Smooth muscle cell (in vitro differentiated cells): ENCODE measurements around the gene TRIO. TPM values are rescaled to one million over a fixed set of nuclear protein-coding genes. Genes with fewer than 3 reads are reported as not detected.

Experiments
- DNase-seq: peaks from one replicate; lab custom pipeline; 2025; ENCODE audit not compliant: unreplicated experiment; lab: John Stamatoyannopoulos, UW
- H2AFZ ChIP-seq: fragments of 200-600 bp; sonication (generic); 2 replicates; pipeline ENCODE4 v1.6.0; 2016; ENCODE audit warnings: antibody characterized with exemption, low read depth, mild to moderate bottlenecking
- H3F3A ChIP-seq: fragments of 200-600 bp; sonication (generic); 2 replicates; pipeline ENCODE4 v1.6.0; 2017; ENCODE audit warnings: antibody characterized with exemption, low read depth
- H3K27ac ChIP-seq: fragments of 200-600 bp; sonication (generic); 2 replicates; pipeline ENCODE4 v1.5.1; 2016; ENCODE audit warnings: low read depth, mild to moderate bottlenecking
- H3K27me3 ChIP-seq: fragments of 200-600 bp; sonication (generic); 2 replicates; pipeline ENCODE4 v1.6.1; 2016; ENCODE audit warnings: low read depth, mild to moderate bottlenecking
- H3K36me3 ChIP-seq: fragments of 200-600 bp; sonication (generic); 2 replicates; pipeline ENCODE4 v1.5.1; 2016; ENCODE audit warnings: low read depth
- H3K4me1 ChIP-seq: fragments of 200-600 bp; sonication (generic); 2 replicates; pipeline ENCODE4 v1.5.1; 2016; ENCODE audit warnings: low read depth
- H3K4me2 ChIP-seq: fragments of 200-600 bp; sonication (generic); 2 replicates; pipeline ENCODE4 v1.6.0; 2016; ENCODE audit warnings: mild to moderate bottlenecking
- H3K4me3 ChIP-seq: fragments of 200-600 bp; sonication (generic); 2 replicates; pipeline ENCODE4 v1.5.1; 2016; ENCODE audit warnings: mild to moderate bottlenecking
- H3K79me2 ChIP-seq: fragments of 200-600 bp; sonication (generic); 2 replicates; pipeline ENCODE4 v1.6.0; 2016; ENCODE audit warnings: low read depth, mild to moderate bottlenecking
- H3K9ac ChIP-seq: fragments of 200-600 bp; sonication (generic); 2 replicates; pipeline ENCODE4 v1.6.0; 2016; ENCODE audit warnings: low read depth
- H3K9me3 ChIP-seq: fragments of 200-600 bp; sonication (generic); replicated peaks from 2 replicates; pipeline ENCODE4 v1.5.1; 2016; ENCODE audit warnings: low read depth
- H4K20me1 ChIP-seq: fragments of 200-600 bp; sonication (generic); 2 replicates; pipeline ENCODE4 v1.6.0; 2016; ENCODE audit warnings: low read depth
- WGBS: methylation state at CpG from one replicate; pipeline ENCODE4 v1.1.7; 2016; ENCODE audit warnings: low lambda C conversion rate; 5-methylcytosine and 5-hydroxymethylcytosine counted together
- polyA plus RNA-seq: library from polyadenylated mRNA; unstranded; fragments of >200 nt; fragmentation: Nextera tagmentation; extraction: Ambion mirVana; gene quantifications from 2 replicates; pipeline ENCODE4 v1.2.1, GENCODE V29; 2016
- total RNA-seq: library from RNA; depleted of rRNA; stranded (reverse); fragments of >200 nt; gene quantifications from 2 replicates; pipeline ENCODE4 v1.2.3, GENCODE V29; 2014
- TF ChIP-seq, protein P1 (sequence below): fragments of 200-600 bp; sonication (generic); IDR thresholded peaks from 2 replicates; pipeline ENCODE4 v1.5.1; 2017; ENCODE audit warnings: borderline replicate concordance, mild to moderate bottlenecking, antibody characterized with exemption; ENCODE audit not compliant: insufficient read depth, poor library complexity, severe bottlenecking

The TRIO gene
- total and polyA plus RNA-seq, 2 experiments from 2014 or later = 10.2 to 118 TPM

- TF ChIP-seq, protein P1, sequence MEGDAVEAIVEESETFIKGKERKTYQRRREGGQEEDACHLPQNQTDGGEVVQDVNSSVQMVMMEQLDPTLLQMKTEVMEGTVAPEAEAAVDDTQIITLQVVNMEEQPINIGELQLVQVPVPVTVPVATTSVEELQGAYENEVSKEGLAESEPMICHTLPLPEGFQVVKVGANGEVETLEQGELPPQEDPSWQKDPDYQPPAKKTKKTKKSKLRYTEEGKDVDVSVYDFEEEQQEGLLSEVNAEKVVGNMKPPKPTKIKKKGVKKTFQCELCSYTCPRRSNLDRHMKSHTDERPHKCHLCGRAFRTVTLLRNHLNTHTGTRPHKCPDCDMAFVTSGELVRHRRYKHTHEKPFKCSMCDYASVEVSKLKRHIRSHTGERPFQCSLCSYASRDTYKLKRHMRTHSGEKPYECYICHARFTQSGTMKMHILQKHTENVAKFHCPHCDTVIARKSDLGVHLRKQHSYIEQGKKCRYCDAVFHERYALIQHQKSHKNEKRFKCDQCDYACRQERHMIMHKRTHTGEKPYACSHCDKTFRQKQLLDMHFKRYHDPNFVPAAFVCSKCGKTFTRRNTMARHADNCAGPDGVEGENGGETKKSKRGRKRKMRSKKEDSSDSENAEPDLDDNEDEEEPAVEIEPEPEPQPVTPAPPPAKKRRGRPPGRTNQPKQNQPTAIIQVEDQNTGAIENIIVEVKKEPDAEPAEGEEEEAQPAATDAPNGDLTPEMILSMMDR = no peak
- no peak for DNase-seq
- peaks cover 86% of the 10 kb centered on the region for H3K79me2 ChIP-seq
- no peak overlapping the region for H3K4me3 ChIP-seq
- peaks cover 53% of the 10 kb centered on the region for H3F3A ChIP-seq
- 71% methylated on average over 1 of the region's 1 CpG for WGBS
- H3K27me3 ChIP-seq = no peaks in the 10 kb centered on the region
- H3K4me1 ChIP-seq = peaks cover 43% of the 10 kb centered on the region
- H2AFZ ChIP-seq = no peak overlapping the region
- H3K4me2 ChIP-seq = peak overlapping the region; percentile 83
- H4K20me1 ChIP-seq = peaks cover 91% of the 10 kb centered on the region
- peak overlapping the region; percentile 48 for H3K9ac ChIP-seq
- H3K9me3 ChIP-seq = no peaks in the 10 kb centered on the region
- peak overlapping the region; percentile 99 for H3K27ac ChIP-seq
- no peaks in the 10 kb centered on the region for H3K36me3 ChIP-seq
Observed at GRCh38 chr5:14155075-14155474, 11.9 kb downstream of the TRIO start.

- peaks cover 90% of the 10 kb centered on the region for H4K20me1 ChIP-seq
- no peaks in the 10 kb centered on the region for H3K9me3 ChIP-seq
- H3K36me3 ChIP-seq = no peaks in the 10 kb centered on the region
- H3F3A ChIP-seq = peaks cover 53% of the 10 kb centered on the region
- H3K4me3 ChIP-seq = no peak overlapping the region
- no peak for DNase-seq
- no peak overlapping the region for H2AFZ ChIP-seq
- TF ChIP-seq, protein P1 = no peak
- peak overlapping the region; percentile 24 for H3K9ac ChIP-seq
- no peaks in the 10 kb centered on the region for H3K27me3 ChIP-seq
- H3K4me1 ChIP-seq = peaks cover 43% of the 10 kb centered on the region
- H3K4me2 ChIP-seq = peak overlapping the region; percentile 83
- WGBS = 100% methylated on average over 1 of the region's 1 CpG
- H3K79me2 ChIP-seq = peaks cover 86% of the 10 kb centered on the region
- peak overlapping the region; percentile 99 for H3K27ac ChIP-seq
Observed at GRCh38 chr5:14155739-14156138, 12.6 kb downstream of the TRIO start.

GRCh38 chr5:14156290-14156649 is 13.1 kb downstream of the TRIO start:
- Histone ChIP-seq H3K9me3 (no peaks in the 10 kb centered on the region), H3K36me3 (no peaks in the 10 kb centered on the region), H3K4me2 (peak overlapping the region; percentile 83), H3K79me2 (peaks cover 86% of the 10 kb centered on the region), H3K27ac (peak overlapping the region; percentile 99), H4K20me1 (peaks cover 90% of the 10 kb centered on the region), H3K4me3 (peak overlapping the region; percentile 39), H3K9ac (peak overlapping the region; percentile 24), H3K4me1 (peaks cover 43% of the 10 kb centered on the region), H2AFZ (no peak overlapping the region), H3F3A (peaks cover 53% of the 10 kb centered on the region), H3K27me3 (no peaks in the 10 kb centered on the region)
- no peak for DNase-seq
- TF ChIP-seq, protein P1 = no peak
- 27% methylated on average over 6 of the region's 6 CpGs for WGBS

- H3K9ac ChIP-seq = peak overlapping the region; percentile 96
- H4K20me1 ChIP-seq = peaks cover 90% of the 10 kb centered on the region
- WGBS = 8% methylated on average over 7 of the region's 8 CpGs
- H3K4me1 ChIP-seq = peaks cover 43% of the 10 kb centered on the region
- H3K4me3 ChIP-seq = peak overlapping the region; percentile 39
- peak overlapping the region; percentile 99 for H3K27ac ChIP-seq
- no peaks in the 10 kb centered on the region for H3K27me3 ChIP-seq
- TF ChIP-seq, protein P1 = no peak
- H3K79me2 ChIP-seq = peaks cover 86% of the 10 kb centered on the region
- no peaks in the 10 kb centered on the region for H3K9me3 ChIP-seq
- H3F3A ChIP-seq = peaks cover 47% of the 10 kb centered on the region
- no peak for DNase-seq
- H3K36me3 ChIP-seq = no peaks in the 10 kb centered on the region
- peak overlapping the region; percentile 83 for H3K4me2 ChIP-seq
- no peak overlapping the region for H2AFZ ChIP-seq
Observed at GRCh38 chr5:14156650-14157492, 13.7 kb downstream of the TRIO start.
